ENCODE measurements around the gene NKAIN2.
"Not testable (repeated sequence)": the region's sequence is repeated elsewhere in the genome, so short reads cannot be mapped to it uniquely, and the experiment has no call there.

NKAIN2 gene

DNA sequence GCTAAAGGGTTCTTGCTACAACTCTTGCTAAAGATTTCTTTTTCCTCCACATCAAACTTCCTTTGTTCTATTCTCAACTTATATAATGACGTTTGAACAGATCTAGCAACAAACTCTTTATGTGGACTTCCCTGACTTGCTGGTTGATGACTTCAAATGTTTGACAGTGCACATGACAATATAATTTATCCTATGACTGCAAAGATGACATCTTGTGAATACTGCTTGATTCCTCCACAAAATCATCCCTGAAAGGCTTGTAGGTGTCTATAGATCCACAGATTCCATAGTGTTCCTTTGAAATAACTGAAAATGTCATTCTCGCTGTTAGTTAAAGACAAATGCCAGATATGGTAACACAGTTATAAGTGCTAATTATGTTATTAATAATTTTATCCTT is 478.9 kb downstream of the NKAIN2 start:
- in situ Hi-C loops (cut with HindIII; ENCODE audit: low sequenced_read_pairs): no loop called here
- no peak overlapping the region for H3K4me3 ChIP-seq (ENCODE audit: low read depth, low read length)
- TF ChIP-seq, protein P1, sequence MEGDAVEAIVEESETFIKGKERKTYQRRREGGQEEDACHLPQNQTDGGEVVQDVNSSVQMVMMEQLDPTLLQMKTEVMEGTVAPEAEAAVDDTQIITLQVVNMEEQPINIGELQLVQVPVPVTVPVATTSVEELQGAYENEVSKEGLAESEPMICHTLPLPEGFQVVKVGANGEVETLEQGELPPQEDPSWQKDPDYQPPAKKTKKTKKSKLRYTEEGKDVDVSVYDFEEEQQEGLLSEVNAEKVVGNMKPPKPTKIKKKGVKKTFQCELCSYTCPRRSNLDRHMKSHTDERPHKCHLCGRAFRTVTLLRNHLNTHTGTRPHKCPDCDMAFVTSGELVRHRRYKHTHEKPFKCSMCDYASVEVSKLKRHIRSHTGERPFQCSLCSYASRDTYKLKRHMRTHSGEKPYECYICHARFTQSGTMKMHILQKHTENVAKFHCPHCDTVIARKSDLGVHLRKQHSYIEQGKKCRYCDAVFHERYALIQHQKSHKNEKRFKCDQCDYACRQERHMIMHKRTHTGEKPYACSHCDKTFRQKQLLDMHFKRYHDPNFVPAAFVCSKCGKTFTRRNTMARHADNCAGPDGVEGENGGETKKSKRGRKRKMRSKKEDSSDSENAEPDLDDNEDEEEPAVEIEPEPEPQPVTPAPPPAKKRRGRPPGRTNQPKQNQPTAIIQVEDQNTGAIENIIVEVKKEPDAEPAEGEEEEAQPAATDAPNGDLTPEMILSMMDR (IDR thresholded peaks at IDR 0.05; ENCODE audit: low read depth, low read length, missing control alignments): no peak
- DNase-seq (ENCODE audit: low read depth): no peak

DNA sequence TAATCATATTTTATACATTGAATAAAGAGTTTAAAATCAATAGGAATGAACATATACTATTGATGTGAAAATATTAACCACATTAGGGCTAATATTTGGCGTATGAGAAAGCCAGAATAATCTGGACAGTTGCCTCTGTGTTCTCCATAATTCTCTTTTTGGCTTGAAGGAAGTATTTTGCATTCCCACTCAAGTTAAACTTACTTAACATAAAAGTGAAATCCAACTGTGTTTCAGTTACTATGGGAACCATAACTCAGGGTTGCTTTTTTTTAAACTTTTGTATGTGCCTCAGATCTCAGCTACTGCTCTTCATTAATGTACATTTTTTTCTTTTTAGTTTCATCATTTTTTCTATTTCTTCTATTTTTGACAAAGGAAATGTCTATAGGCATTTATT is 479.8 kb downstream of the NKAIN2 start:
- no peak overlapping the region for H3K4me3 ChIP-seq (ENCODE audit: low read depth, low read length)
- in situ Hi-C loops (cut with HindIII; ENCODE audit: low sequenced_read_pairs): no loop called here
- TF ChIP-seq, protein P1 (IDR thresholded peaks at IDR 0.05; ENCODE audit: low read depth, low read length, missing control alignments): no peak
- DNase-seq (ENCODE audit: low read depth): no peak

DNA sequence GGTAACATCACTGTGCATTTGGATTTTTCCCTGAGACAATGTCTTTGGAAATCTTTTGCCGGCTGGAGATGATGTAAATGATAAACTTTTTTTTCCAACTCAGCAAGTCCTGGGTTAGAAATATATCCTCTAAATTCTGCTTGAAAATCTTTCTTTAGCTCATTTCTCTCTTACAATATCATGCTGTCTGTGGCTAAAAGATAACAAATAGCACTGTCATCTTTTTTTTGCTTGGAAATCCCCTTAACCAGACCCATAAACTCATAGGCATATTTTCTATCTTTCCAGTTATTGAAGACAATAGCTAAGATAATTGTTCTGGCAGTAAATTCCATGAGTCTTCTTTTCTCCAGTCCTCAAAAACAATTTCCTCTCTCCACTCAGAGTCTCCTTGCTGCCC is 481.5 kb downstream of the NKAIN2 start:
- in situ Hi-C loops (cut with HindIII; ENCODE audit: low sequenced_read_pairs): no loop called here
- no peak overlapping the region for H3K4me3 ChIP-seq (ENCODE audit: low read depth, low read length)
- TF ChIP-seq, protein P1 (IDR thresholded peaks at IDR 0.05; ENCODE audit: low read depth, low read length, missing control alignments): no peak
- DNase-seq (ENCODE audit: low read depth): no peak

DNA sequence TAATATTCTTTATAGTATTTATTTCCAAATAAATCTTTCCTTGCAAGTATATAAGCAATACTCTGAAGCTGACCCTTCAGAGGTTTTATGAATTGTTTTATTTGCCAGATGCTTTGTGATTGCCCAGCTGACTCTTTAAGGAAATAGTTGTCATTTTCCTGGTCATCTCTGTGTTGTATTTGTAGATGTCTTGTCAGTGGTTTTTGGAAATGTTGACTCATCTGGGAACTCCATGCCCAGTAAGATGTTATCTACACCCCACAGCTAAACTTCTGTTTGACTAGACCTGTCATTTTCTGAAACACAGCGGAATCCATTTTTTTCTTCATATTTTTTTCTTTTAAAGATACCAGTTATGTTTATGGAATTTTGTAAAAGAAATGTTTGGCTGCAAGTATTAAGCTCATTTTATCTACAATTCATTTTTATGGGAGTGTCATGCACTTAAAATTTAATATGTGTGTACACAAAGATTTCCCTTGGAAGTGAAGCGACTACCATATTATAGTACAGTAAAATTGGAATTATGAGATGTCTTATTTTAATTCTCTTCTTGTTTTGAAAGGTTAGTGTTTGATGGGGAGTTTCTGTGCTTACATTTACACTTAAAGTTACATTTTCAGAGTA is 491.0 kb downstream of the NKAIN2 start:
- DNase-seq (ENCODE audit: low read depth): peak; percentile 5
- in situ Hi-C loops (cut with HindIII; ENCODE audit: low sequenced_read_pairs): no loop called here
- H3K4me3 ChIP-seq (ENCODE audit: low read depth, low read length): no peak overlapping the region
- TF ChIP-seq, protein P1 (IDR thresholded peaks at IDR 0.05; ENCODE audit: low read depth, low read length, missing control alignments): no peak

DNA sequence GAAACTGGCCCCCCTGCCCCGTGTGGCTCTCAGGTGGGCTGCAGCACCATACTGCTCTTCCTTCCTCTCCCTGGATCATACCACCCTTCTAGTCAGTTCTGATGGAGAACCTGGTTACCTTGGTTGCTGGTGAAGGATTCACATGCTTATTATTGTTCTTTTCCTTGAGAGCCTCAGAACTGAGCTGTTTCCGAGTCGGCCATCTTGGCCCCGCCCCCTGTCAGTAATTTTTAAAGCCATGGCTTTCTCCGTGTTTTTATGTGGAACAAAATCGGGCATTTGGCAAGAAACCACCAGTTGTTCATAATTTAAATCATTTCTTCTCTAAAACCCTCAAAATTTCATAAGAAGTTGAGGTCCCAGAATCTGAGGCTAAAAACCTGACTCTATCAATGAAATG is 493.8 kb downstream of the NKAIN2 start:
- DNase-seq (ENCODE audit: low read depth): no peak
- in situ Hi-C loops (cut with HindIII; ENCODE audit: low sequenced_read_pairs): no loop called here
- TF ChIP-seq, protein P1 (IDR thresholded peaks at IDR 0.05; ENCODE audit: low read depth, low read length, missing control alignments): no peak

DNA sequence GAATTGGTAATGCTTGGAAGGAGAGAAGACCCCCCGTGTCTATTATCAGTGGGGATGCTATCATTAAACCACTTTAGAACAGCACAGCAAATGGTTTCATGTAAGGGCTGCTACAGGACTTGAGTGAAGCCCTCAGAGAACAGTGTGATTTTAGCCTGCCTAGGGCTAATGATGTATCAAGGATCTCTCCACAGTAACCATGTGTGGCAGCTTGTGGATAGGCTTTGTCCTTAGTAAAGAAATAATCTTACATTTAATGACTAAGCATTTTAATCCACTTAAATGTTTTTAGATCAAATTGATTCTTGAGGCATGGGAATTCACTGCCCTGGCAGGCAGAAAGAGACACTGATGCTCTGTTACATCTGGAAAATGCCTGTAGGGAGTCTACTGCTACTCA is 495.1 kb downstream of the NKAIN2 start:
- in situ Hi-C loops (cut with HindIII; ENCODE audit: low sequenced_read_pairs): no loop called here
- no peak for DNase-seq (ENCODE audit: low read depth)
- TF ChIP-seq, protein P1 (IDR thresholded peaks at IDR 0.05; ENCODE audit: low read depth, low read length, missing control alignments): no peak
- H3K4me3 ChIP-seq (ENCODE audit: low read depth, low read length): no peak overlapping the region

More for the DNA sequence above, 493.8 kb downstream of the NKAIN2 start:
- H3K4me3 ChIP-seq (ENCODE audit: low read depth, low read length): no peak overlapping the region

DNA sequence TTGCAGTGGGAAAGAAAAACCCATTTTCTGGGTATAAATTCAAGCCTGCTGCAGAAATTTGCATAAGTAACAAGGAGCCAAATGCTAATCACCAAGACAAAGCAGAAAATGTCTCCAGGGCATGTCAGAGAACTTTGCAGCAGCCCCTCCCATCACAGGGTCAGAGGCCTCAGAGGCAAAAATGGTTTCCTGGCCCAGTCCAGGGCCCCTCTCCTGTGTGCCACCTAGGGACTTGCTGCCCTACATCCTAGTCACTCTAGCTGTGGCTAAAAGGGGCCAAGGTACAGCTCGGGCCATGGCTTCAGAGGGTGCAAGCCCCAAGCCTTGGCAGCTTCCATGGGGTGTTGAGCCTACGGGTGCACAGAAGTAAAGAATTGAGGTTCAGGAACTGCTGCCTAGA is 497.2 kb downstream of the NKAIN2 start:
- H3K4me3 ChIP-seq (ENCODE audit: low read depth, low read length); in situ Hi-C loops (cut with HindIII; ENCODE audit: low sequenced_read_pairs); DNase-seq (ENCODE audit: low read depth): not testable (repeated sequence)
